AG09319 (cell line): ENCODE measurements around the gene RDM1.

Source experiments
- DNase-seq: peaks from one replicate; pipeline ENCODE4 v3.0.0-alpha.2; 2010; ENCODE audit warnings: low read depth; ENCODE audit errors: extremely low read depth
- TF ChIP-seq, protein P1 (sequence below): IDR thresholded peaks from 2 replicates; pipeline ENCODE4 v1.5.1; 2011; ENCODE audit warnings: low read depth, mild to moderate bottlenecking, inconsistent platforms, low read length, moderate library complexity

RDM1 gene

GRCh38 chr17:35876534-35876933 lies 54.0 kb downstream of the RDM1 start:
- no peak for DNase-seq
- TF ChIP-seq, protein P1, sequence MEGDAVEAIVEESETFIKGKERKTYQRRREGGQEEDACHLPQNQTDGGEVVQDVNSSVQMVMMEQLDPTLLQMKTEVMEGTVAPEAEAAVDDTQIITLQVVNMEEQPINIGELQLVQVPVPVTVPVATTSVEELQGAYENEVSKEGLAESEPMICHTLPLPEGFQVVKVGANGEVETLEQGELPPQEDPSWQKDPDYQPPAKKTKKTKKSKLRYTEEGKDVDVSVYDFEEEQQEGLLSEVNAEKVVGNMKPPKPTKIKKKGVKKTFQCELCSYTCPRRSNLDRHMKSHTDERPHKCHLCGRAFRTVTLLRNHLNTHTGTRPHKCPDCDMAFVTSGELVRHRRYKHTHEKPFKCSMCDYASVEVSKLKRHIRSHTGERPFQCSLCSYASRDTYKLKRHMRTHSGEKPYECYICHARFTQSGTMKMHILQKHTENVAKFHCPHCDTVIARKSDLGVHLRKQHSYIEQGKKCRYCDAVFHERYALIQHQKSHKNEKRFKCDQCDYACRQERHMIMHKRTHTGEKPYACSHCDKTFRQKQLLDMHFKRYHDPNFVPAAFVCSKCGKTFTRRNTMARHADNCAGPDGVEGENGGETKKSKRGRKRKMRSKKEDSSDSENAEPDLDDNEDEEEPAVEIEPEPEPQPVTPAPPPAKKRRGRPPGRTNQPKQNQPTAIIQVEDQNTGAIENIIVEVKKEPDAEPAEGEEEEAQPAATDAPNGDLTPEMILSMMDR, result no peak

GRCh38 chr17:35875800-35876139 lies 54.8 kb downstream of the RDM1 start:
- TF ChIP-seq, protein P1, result no peak
- DNase-seq, result no peak

GRCh38 chr17:35875072-35875799 lies 55.3 kb downstream of the RDM1 start:
- no peak for DNase-seq
- TF ChIP-seq, protein P1, result no peak

- DNase-seq, result no peak
- TF ChIP-seq, protein P1, result no peak
Observed at GRCh38 chr17:35872196-35872980, 58.2 kb downstream of the RDM1 start.

DNA sequence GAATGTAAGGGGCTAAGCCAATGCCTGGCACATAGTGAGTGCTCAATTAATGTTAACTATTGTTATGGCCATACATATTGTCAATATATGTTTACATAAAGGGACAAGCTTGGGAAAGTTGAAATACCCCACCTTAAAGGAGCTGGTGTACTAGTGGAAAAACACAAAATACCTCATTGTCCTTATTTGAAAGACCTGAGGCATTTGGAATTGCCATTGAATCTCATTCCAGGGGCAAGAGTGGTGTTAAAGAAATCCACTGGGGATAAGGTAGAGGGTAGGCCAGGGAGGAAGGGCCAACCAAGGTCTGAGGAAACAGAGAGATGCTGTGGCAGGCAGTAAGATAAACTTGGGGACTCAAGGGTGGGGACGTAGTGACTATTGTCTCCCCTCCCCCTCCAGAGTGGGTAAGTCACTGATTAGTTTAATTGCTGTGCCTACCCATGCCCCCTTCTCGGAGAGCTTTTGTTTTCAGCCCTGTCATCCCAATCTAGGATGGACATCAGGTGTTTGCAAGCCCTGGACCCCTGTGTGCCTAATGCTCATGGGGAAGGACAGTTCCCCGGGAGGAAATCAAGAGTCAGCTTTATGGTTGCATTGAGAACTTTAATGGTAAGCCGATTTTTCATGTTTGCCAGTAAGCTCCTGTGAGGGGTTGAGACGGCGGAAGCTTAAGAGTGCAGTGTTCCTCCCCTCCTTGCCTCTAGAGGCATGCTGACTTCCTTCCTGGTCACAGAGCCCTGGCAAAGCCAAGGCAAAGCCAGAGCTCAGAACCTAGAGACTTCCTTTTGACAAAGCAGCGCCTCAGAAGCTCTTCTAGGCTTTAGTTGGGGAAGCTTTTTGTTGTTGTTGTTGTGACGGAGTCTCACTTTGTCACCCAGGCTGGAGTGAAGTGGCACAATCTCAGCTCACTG lies 59.4 kb downstream of the RDM1 start:
- no peak for DNase-seq
- TF ChIP-seq, protein P1, result no peak

DNA sequence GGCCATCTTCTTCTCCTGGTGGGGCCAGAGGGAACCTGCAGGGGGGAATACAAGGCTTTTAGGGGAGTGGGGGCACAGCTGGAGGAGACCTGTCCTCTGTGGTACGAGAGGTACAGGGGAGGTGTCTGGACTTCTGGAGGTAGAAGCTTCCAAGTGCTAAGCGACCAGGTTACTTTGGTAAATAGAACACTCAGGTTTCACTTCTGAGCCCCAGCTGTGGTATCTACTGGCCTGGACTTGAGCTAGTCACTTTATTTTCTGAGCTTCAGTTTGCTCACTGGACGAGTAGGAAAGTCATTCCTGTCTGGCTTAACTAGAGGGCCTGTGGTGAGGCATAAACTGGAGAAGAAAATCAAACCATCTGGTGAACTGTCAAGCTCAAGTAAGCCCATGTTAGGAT lies 61.8 kb downstream of the RDM1 start, which contains the start of gene HEATR9:
Gene HEATR9, minus strand, starts transcription at position 155 of the 400 bp plus-strand sequence. Its CDS starts 149 bp downstream, at position 6.
- DNase-seq, result no peak
- TF ChIP-seq, protein P1, result no peak
